Frontal cortex (tissue), 4 donors: ENCODE data around the gene RTKN2. TPM values are rescaled to one million over a fixed set of nuclear protein-coding genes. Genes with fewer than 3 reads are reported as not detected.

ENCODE experiments used
- DNase-seq, 2 donors: peaks; one replicate each; pipeline ENCODE4 v3.0.0; 2012; ENCODE audit warnings: low spot score in 2 of 2
- FAIRE-seq: peaks from 2 replicates; lab custom pipeline; 2012; peaks lifted over from hg19 to GRCh38; lab: Jason Lieb, UNC
- total RNA-seq: library from RNA; depleted of rRNA; stranded (reverse); fragments of >200 nt; gene quantifications from one replicate; pipeline ENCODE4 v1.2.3, GENCODE V29; 2014
- donor health status: control.
- donor health status: control.
- donor health status: control.

RTKN2 gene
- total RNA-seq, 1 donor from 2014 or later: 4.5 TPM

GRCh38 chr10:62136931-62137330 is 131.7 kb downstream of the RTKN2 start:
- DNase-seq (no peak), FAIRE-seq (no peak)

GRCh38 chr10:62133618-62134017 is 135.0 kb downstream of the RTKN2 start:
- FAIRE-seq: no peak
- no peak for DNase-seq

Other genes with a start within 250 kb of the RTKN2 start
- 22.0 TPM for gene ZNF365, start 105.5 kb upstream of the RTKN2 start, total RNA-seq